Measurements from ENCODE around the gene SLC4A1AP. TPM values are rescaled to one million over a fixed set of nuclear protein-coding genes. Genes with fewer than 3 reads are reported as not detected.

SLC4A1AP gene
- total RNA-seq, 4 donors from 2014 or later = 9.0 to 21.1 (median 16.1) TPM

DNA sequence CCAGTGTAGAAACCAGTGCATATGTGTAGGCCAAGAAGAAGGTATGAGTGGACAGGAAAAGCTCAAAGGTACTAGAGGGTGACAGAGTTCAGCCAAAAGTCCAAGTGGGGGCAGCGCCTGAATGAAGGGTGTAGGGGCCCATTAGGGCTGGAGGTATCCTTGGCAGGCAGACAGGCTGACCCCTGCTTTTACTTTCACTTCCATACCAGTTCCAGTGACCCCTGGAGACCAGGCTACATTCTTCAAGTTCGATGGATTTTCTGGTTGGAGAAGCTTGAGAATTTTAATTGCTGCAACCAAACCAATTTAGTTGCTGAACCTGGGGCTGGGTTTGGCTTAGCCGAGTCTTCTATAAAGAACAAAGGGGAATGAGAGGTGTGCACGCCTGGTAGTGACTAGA, 65.5 kb downstream of the SLC4A1AP start:
- 50 to 54% methylated on average over 2 to 4 of the region's 4 CpGs for WGBS, 2 donors (ENCODE audit: low coverage in 1 of 2)
- peaks cover 0 to 5% (median 0%) of the 10 kb centered on the region in 4 donors for H3K4me1 ChIP-seq
- H3K27me3 ChIP-seq = no peaks in the 10 kb centered on the region
- H3K9me3 ChIP-seq = no peaks in the 10 kb centered on the region
- no peak for DNase-seq
- intact Hi-C loops (cut with DNase I; ENCODE audit: low total_unique reads) = no loop called here
- TF ChIP-seq EP300 (IDR thresholded peaks at IDR 0.05; ENCODE audit: low read depth) (no peak), POLR2A (IDR thresholded peaks at IDR 0.05) (no peak), CTCF (IDR thresholded peaks at IDR 0.05) (no peak), POLR2AphosphoS5 (IDR thresholded peaks at IDR 0.05) (no peak)
- H3K27ac ChIP-seq = no peak overlapping the region
- H3K36me3 ChIP-seq = no peaks in the 10 kb centered on the region
- H3K4me3 ChIP-seq = no peak overlapping the region
- in situ Hi-C loops (cut with MboI; ENCODE audit: low pct_ligation_motif_present in 1 of 4, low pct_unique_long_range_greater_than_20kb in 1 of 4, low sequenced_read_pairs in 3 of 4) = loop anchor here in 2 of 4 donors (25.0 kb wide), 2 partner anchors 708 to 733 kb away; no protein-coding TSS in a partner anchor

DNA sequence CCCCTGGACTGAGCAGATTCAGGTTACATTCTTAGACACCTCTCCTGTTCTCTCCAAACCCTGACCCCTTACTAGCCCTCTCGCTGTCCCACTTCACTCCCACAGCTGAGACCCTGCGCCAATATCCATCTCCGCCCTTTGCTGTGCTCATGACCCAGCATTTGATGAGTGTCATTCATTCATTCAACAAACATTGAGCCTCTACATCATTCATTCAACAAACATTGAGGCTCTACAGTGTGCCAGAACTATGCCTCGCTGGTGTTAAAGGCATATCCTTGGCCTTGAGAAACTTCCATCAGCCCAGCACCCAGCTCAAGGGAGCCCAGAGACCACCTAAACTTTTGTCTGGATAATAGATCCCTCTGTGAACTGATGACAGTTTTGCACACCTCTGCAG, 65.9 kb downstream of the SLC4A1AP start:
- H3K4me1 ChIP-seq = peaks cover 0 to 4% (median 0%) of the 10 kb centered on the region in 4 donors
- TF ChIP-seq POLR2AphosphoS5 (IDR thresholded peaks at IDR 0.05) = no peak
- no peak for TF ChIP-seq EP300 (IDR thresholded peaks at IDR 0.05; ENCODE audit: low read depth)
- TF ChIP-seq CTCF (IDR thresholded peaks at IDR 0.05) = no peak
- no peak for TF ChIP-seq POLR2A (IDR thresholded peaks at IDR 0.05)
- H3K36me3 ChIP-seq = no peaks in the 10 kb centered on the region
- H3K27ac ChIP-seq = no peak overlapping the region
- H3K9me3 ChIP-seq = no peaks in the 10 kb centered on the region
- in situ Hi-C loops (cut with MboI; ENCODE audit: low pct_ligation_motif_present in 1 of 4, low pct_unique_long_range_greater_than_20kb in 1 of 4, low sequenced_read_pairs in 3 of 4) (loop anchor here in 2 of 4 donors (25.0 kb wide), 2 partner anchors 708 to 733 kb away; no protein-coding TSS in a partner anchor), intact Hi-C loops (cut with DNase I; ENCODE audit: low total_unique reads) (no loop called here)
- no peak overlapping the region for H3K4me3 ChIP-seq
- no peak for DNase-seq
- 98% methylated on average over 4 of the region's 4 CpGs; no CpG with 5 or more reads in 1 of the 2 donors for WGBS, 2 donors (ENCODE audit: low coverage in 1 of 2)
- H3K27me3 ChIP-seq = no peaks in the 10 kb centered on the region

GRCh38 chr2:27730261-27730662, 66.6 kb downstream of the SLC4A1AP start:
- H3K4me3 ChIP-seq = no peak overlapping the region
- WGBS, 2 donors (ENCODE audit: low coverage in 1 of 2) = 56% methylated on average over 2 of the region's 3 CpGs; no CpG with 5 or more reads in 1 of the 2 donors
- no peaks in the 10 kb centered on the region for H3K9me3 ChIP-seq
- TF ChIP-seq POLR2AphosphoS5 (IDR thresholded peaks at IDR 0.05) (no peak), EP300 (IDR thresholded peaks at IDR 0.05; ENCODE audit: low read depth) (no peak), CTCF (IDR thresholded peaks at IDR 0.05) (no peak), POLR2A (IDR thresholded peaks at IDR 0.05) (no peak)
- intact Hi-C loops (cut with DNase I; ENCODE audit: low total_unique reads) = no loop called here
- H3K4me1 ChIP-seq = peaks cover 0 to 7% (median 5%) of the 10 kb centered on the region in 4 donors
- in situ Hi-C loops (cut with MboI; ENCODE audit: low pct_ligation_motif_present in 1 of 4, low pct_unique_long_range_greater_than_20kb in 1 of 4, low sequenced_read_pairs in 3 of 4) = loop anchor here in 2 of 4 donors (25.0 kb wide), 2 partner anchors 707 to 732 kb away; no protein-coding TSS in a partner anchor
- H3K27ac ChIP-seq = no peak overlapping the region
- DNase-seq = no peak
- H3K27me3 ChIP-seq = no peaks in the 10 kb centered on the region
- H3K36me3 ChIP-seq = no peaks in the 10 kb centered on the region

DNA sequence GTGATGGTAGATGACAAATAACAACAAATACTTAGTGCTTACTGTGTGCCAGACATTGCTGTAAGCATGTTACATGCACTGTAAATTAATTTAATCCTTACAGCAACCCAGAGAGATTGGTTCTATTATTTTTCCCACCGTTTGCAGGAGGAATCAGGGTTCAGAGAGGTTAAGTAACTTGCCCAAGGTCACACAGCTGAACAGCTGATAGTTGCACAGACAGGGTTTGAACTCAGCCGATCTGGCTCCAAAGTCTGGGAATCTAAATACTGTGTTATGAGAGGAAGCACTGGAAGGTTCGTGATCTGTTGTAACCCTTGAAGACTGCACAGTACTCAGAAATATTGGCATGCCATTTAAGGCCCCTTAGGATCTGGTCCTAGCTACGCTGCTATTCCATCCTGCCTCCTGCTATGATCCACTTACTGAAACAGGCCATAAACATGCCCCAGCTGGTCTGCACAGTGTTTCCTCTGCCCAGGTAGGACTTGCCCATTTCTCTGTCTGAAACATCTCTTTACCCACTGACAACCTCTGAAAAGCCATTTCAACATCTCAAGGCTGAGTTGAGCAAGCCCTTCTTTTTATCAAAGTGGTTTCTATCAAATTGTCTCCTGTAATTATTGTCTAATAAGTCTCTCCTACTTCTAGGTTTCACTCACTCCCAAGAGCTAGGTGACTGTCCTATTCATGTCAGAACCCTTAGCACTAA, 67.4 kb downstream of the SLC4A1AP start:
- Histone ChIP-seq H3K4me3 (no peak overlapping the region), H3K4me1 (peaks cover 0 to 12% (median 7%) of the 10 kb centered on the region in 4 donors), H3K36me3 (no peaks in the 10 kb centered on the region), H3K27ac (no peak overlapping the region), H3K9me3 (no peaks in the 10 kb centered on the region), H3K27me3 (no peaks in the 10 kb centered on the region)
- intact Hi-C loops (cut with DNase I; ENCODE audit: low total_unique reads) (no loop called here), in situ Hi-C loops (cut with MboI; ENCODE audit: low pct_ligation_motif_present in 1 of 4, low pct_unique_long_range_greater_than_20kb in 1 of 4, low sequenced_read_pairs in 3 of 4) (loop anchor here in 2 of 4 donors (25.0 kb wide), 2 partner anchors 706 to 731 kb away; no protein-coding TSS in a partner anchor)
- TF ChIP-seq POLR2AphosphoS5 (IDR thresholded peaks at IDR 0.05) (no peak), EP300 (IDR thresholded peaks at IDR 0.05; ENCODE audit: low read depth) (no peak), POLR2A (IDR thresholded peaks at IDR 0.05) (no peak), CTCF (IDR thresholded peaks at IDR 0.05) (no peak)
- DNase-seq = no peak
- WGBS, 2 donors (ENCODE audit: low coverage in 1 of 2) = 74% methylated on average over 4 of the region's 4 CpGs; no CpG with 5 or more reads in 1 of the 2 donors

Measured in transverse colon (tissue), 4 donors.